SK-N-SH (cell line): ENCODE results near the gene PCBP3. TPM values are rescaled to one million over a fixed set of nuclear protein-coding genes. Genes with fewer than 3 reads are reported as not detected.
"Not testable (repeated sequence)": the region's sequence is repeated elsewhere in the genome, so short reads cannot be mapped to it uniquely, and the experiment has no call there.

Experiments used
- CTCF ChIA-PET: fragments of 300-600, 350-600 bp; formaldehyde crosslinking; extraction: SDS; loops from one replicate; lab custom pipeline; 2021; lab: Yijun Ruan, JAX
- POLR2A ChIA-PET: fragments of 350-600 bp; sonication (Branson Sonifier 250); formaldehyde crosslinking; extraction: SDS; loops from one replicate; lab custom pipeline; 2020; ENCODE audit warnings: antibody characterized with exemption, inconsistent platforms; lab: Yijun Ruan, JAX
- DNase-seq: peaks from one replicate; pipeline ENCODE4 v3.0.0; 2012
- H2AFZ ChIP-seq: fragments of 200-600 bp; sonication (generic); 2 replicates; pipeline ENCODE4 v1.8.1; 2016; ENCODE audit warnings: antibody characterized with exemption, mild to moderate bottlenecking, low read depth
- H3F3A ChIP-seq: fragments of 200-600 bp; sonication (generic); replicated peaks from 2 replicates; pipeline ENCODE3; 2016; ENCODE audit warnings: antibody characterized with exemption, mild to moderate bottlenecking; ENCODE audit not compliant: insufficient read depth
- H3K27ac ChIP-seq, 2 experiments: fragments of 200-500 bp in 1 of 2; fragments of 200-600 bp in 1 of 2; sonication (Bioruptor generic) in 1 of 2; sonication (generic), shearing (Covaris generic) in 1 of 2; 2 replicates each; pipeline versions ENCODE4 v1.5.1 to v1.6.1; 2014 to 2016; ENCODE audit warnings: low read depth in 2 of 2, inconsistent platforms in 1 of 2, low read length in 1 of 2, mild to moderate bottlenecking in 1 of 2, mixed read lengths in 1 of 2
- H3K27me3 ChIP-seq: fragments of 200-600 bp; sonication (generic), shearing (Covaris generic); 2 replicates; pipeline ENCODE4 v1.6.1; 2016; ENCODE audit warnings: mixed run types; ENCODE audit not compliant: insufficient read depth
- H3K36me3 ChIP-seq, 2 experiments: fragments of 200-500 bp in 1 of 2; fragments of 200-600 bp in 1 of 2; sonication (Bioruptor generic) in 1 of 2; sonication (generic) in 1 of 2; replicated peaks in 1 of 2; 2 replicates each; pipeline versions ENCODE3 to v1.5.1; 2014 to 2016; ENCODE audit warnings: low read length in 1 of 2, mild to moderate bottlenecking in 1 of 2; ENCODE audit not compliant: insufficient read depth in 2 of 2, control insufficient read depth in 1 of 2
- H3K4me1 ChIP-seq, 2 experiments: fragments of 200-500 bp in 1 of 2; fragments of 200-600 bp in 1 of 2; sonication (Bioruptor generic) in 1 of 2; sonication (generic), shearing (Covaris generic) in 1 of 2; 2 replicates each; pipeline versions ENCODE4 v1.5.1 to v1.6.1; 2014 to 2016; ENCODE audit warnings: low read depth in 1 of 2, low read length in 1 of 2, mixed run types in 1 of 2; ENCODE audit not compliant: insufficient read depth in 2 of 2, control insufficient read depth in 1 of 2
- H3K4me2 ChIP-seq: fragments of 200-600 bp; sonication (generic), shearing (Covaris generic); 2 replicates; pipeline ENCODE4 v1.6.1; 2017; ENCODE audit warnings: mixed run types
- H3K4me3 ChIP-seq, 2 experiments: fragments of 200-500 bp in 1 of 2; fragments of 200-600 bp in 1 of 2; sonication (Bioruptor generic) in 1 of 2; sonication (generic), shearing (Covaris generic) in 1 of 2; 2 replicates each; pipeline versions ENCODE4 v1.5.1 to v1.8.1; 2014 to 2016; ENCODE audit warnings: low read depth in 2 of 2, inconsistent platforms in 1 of 2, low read length in 1 of 2, mild to moderate bottlenecking in 1 of 2, mixed read lengths in 1 of 2, moderate library complexity in 1 of 2
- H3K79me2 ChIP-seq: fragments of 200-600 bp; sonication (generic); 2 replicates; pipeline ENCODE4 v1.8.1; 2017; ENCODE audit warnings: mild to moderate bottlenecking; ENCODE audit not compliant: insufficient read depth
- H3K9ac ChIP-seq: fragments of 200-600 bp; sonication (generic); 2 replicates; pipeline ENCODE4 v1.6.1; 2017; ENCODE audit warnings: mixed run types
- H3K9me2 ChIP-seq: fragments of 200-600 bp; sonication (generic); 2 replicates; pipeline ENCODE4 v1.6.1; 2017; ENCODE audit warnings: mixed run types
- H3K9me3 ChIP-seq: fragments of 200-600 bp; sonication (generic); 2 replicates; pipeline ENCODE4 v1.6.1; 2017; ENCODE audit warnings: mixed run types, mild to moderate bottlenecking, moderate library complexity
- H4K20me1 ChIP-seq: fragments of 200-600 bp; sonication (generic); 2 replicates; pipeline ENCODE4 v1.6.1; 2017; ENCODE audit warnings: mild to moderate bottlenecking, mixed run types; ENCODE audit not compliant: insufficient read depth
- CHD2 ChIP-seq: fragments of 150-350 bp; IDR thresholded peaks from 2 replicates; pipeline ENCODE4 v1.6.1; 2018; ENCODE audit warnings: low read length; ENCODE audit not compliant: partially characterized antibody
- ELF1 ChIP-seq: IDR thresholded peaks from 2 replicates; pipeline ENCODE4 v1.4.0; 2012
- FOXJ3 ChIP-seq: sonication (generic); formaldehyde crosslinking; IDR thresholded peaks from 2 replicates; pipeline ENCODE4 v1.5.1; 2020; ENCODE audit warnings: mild to moderate bottlenecking, missing genetic modification reagents
- GATA2 ChIP-seq: sonication (generic); formaldehyde crosslinking; IDR thresholded peaks from 2 replicates; pipeline ENCODE4 v1.5.0; 2020; ENCODE audit warnings: mild to moderate bottlenecking, missing genetic modification reagents
- POLR2AphosphoS5 ChIP-seq: IDR thresholded peaks from 2 replicates; pipeline ENCODE4 v1.6.1; 2012; ENCODE audit warnings: low read depth, low read length
- RCOR1 ChIP-seq: fragments of 150-350 bp; IDR thresholded peaks from 2 replicates; pipeline ENCODE4 v1.6.1; 2017; ENCODE audit warnings: antibody characterized with exemption, low read length
- SIN3A ChIP-seq: IDR thresholded peaks from 2 replicates; pipeline ENCODE4 v1.6.1; 2012; ENCODE audit warnings: low read depth, mild to moderate bottlenecking, low read length, moderate library complexity, borderline replicate concordance
- TCF12 ChIP-seq: IDR thresholded peaks from 2 replicates; pipeline ENCODE4 v1.4.0; 2012
- USF2 ChIP-seq: fragments of 150-350 bp; IDR thresholded peaks from 2 replicates; pipeline ENCODE4 v1.6.1; 2017; ENCODE audit warnings: antibody characterized with exemption, low read length, low read depth, borderline replicate concordance
- WGBS: methylation state at CpG from one replicate; pipeline ENCODE4 v1.1.6; 2017; ENCODE audit warnings: low lambda C conversion rate; 5-methylcytosine and 5-hydroxymethylcytosine counted together
- polyA plus RNA-seq, 3 experiments: library from polyadenylated mRNA; depleted of rRNA; stranded (reverse); fragments of >200 nt; gene quantifications; 2 replicates each; pipeline ENCODE4 v1.2.3, GENCODE V29; 2012
- TF ChIP-seq, protein P1 (sequence below): fragments of 150-350 bp; IDR thresholded peaks from 2 replicates; pipeline ENCODE4 v1.6.1; 2016; ENCODE audit warnings: mild to moderate bottlenecking, low read depth, low read length
- TF ChIP-seq, protein P2 (sequence below): IDR thresholded peaks from 2 replicates; pipeline ENCODE4 v1.4.0; 2012; ENCODE audit warnings: low read depth, borderline replicate concordance

PCBP3 gene
- polyA plus RNA-seq, 1 of the 3 experiments (the other 2 are of a cell fraction), result 9.5 TPM

- no peak for DNase-seq
- peaks cover 8 to 15% of the 10 kb centered on the region in 2 experiments; a peak in 3 of 4 replicates for H3K4me1 ChIP-seq
- no peak overlapping the region for H3K4me2 ChIP-seq
- CTCF ChIA-PET, result no interaction called here
- H3K4me3 ChIP-seq, result no peak overlapping the region
- TF ChIP-seq CHD2 (no peak), USF2 (no peak), RCOR1 (no peak), SIN3A (no peak), FOXJ3 (CRISPR knock-in tag) (no peak), ELF1 (no peak), TCF12 (no peak)
- TF ChIP-seq, protein P1, sequence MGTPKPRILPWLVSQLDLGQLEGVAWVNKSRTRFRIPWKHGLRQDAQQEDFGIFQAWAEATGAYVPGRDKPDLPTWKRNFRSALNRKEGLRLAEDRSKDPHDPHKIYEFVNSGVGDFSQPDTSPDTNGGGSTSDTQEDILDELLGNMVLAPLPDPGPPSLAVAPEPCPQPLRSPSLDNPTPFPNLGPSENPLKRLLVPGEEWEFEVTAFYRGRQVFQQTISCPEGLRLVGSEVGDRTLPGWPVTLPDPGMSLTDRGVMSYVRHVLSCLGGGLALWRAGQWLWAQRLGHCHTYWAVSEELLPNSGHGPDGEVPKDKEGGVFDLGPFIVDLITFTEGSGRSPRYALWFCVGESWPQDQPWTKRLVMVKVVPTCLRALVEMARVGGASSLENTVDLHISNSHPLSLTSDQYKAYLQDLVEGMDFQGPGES, result no peak
- no peaks in the 10 kb centered on the region for H4K20me1 ChIP-seq
- H3K36me3 ChIP-seq, result peaks cover 0 to 4% of the 10 kb centered on the region in 2 experiments
- POLR2A ChIA-PET, result no interaction called here
- H3K9me3 ChIP-seq, result no peaks in the 10 kb centered on the region
- no peak overlapping the region for H3K9ac ChIP-seq
- no peak overlapping the region for H2AFZ ChIP-seq
- no peaks in the 10 kb centered on the region for H3F3A ChIP-seq
- H3K27ac ChIP-seq, result no peak overlapping the region; a peak in 1 of 4 replicates
- no peaks in the 10 kb centered on the region for H3K27me3 ChIP-seq
- H3K79me2 ChIP-seq, result 0 out of 2 replicates have a peak, but pooled peaks cover 3% of the 10 kb centered on the region
- 94% methylated on average over 6 of the region's 6 CpGs for WGBS
- no peaks in the 10 kb centered on the region for H3K9me2 ChIP-seq
Measured at GRCh38 chr21:45719177-45719802, 75.8 kb downstream of the PCBP3 start.

DNA sequence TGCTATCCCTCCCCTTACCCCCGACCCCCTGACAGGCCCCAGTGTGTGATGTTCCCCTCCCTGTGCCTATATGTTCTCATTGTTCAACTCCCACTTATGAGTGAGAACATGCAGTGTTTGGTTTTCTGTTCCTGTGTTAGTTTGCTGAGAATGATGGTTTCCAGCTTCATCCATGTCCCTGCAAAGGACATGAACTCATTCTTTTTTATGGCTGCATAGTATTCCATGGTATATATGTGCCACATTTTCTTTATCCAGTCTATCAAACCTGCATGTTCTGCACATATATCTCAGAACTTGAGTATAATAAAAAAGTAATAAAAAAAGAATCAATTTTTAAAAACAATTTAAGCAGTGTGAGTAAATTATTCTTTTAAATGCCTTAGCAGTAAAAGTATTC lies 76.7 kb downstream of the PCBP3 start:
- DNase-seq, H3K9me2 ChIP-seq, H3K27me3 ChIP-seq, POLR2A ChIA-PET, H3K9me3 ChIP-seq, H3K4me3 ChIP-seq, H3K36me3 ChIP-seq, H3K4me2 ChIP-seq, H3K27ac ChIP-seq, H4K20me1 ChIP-seq, H3K9ac ChIP-seq, H2AFZ ChIP-seq, H3F3A ChIP-seq, H3K79me2 ChIP-seq: not testable (repeated sequence)
- WGBS, result 77% methylated on average over 1 of the region's 1 CpG
- CTCF ChIA-PET, result interaction anchor here (1.3 to 1.7 kb wide), 2 partner anchors 14 to 100 kb away, joined by 3 to 7 read pairs; no protein-coding TSS in a partner anchor
- H3K4me1 ChIP-seq, result peaks cover 8 to 24% of the 10 kb centered on the region in 2 experiments; a peak in 3 of 4 replicates

- peak overlapping the region in 1 of 2 experiments; percentile 51; a peak in 2 of 4 replicates for H3K27ac ChIP-seq
- no peaks in the 10 kb centered on the region for H3K9me2 ChIP-seq
- H3K4me1 ChIP-seq, result peaks cover 8 to 39% of the 10 kb centered on the region in 2 experiments; a peak in 3 of 4 replicates
- H4K20me1 ChIP-seq, result no peaks in the 10 kb centered on the region
- no peak overlapping the region for H3K4me3 ChIP-seq
- no peaks in the 10 kb centered on the region for H3K9me3 ChIP-seq
- no peak overlapping the region for H3K4me2 ChIP-seq
- no peaks in the 10 kb centered on the region for H3K36me3 ChIP-seq
- no peak for DNase-seq
- ChIA-PET CTCF (interaction anchor here (0.8 to 1.7 kb wide), 5 partner anchors 11 to 165 kb away, joined by 3 to 7 read pairs (median 3); no protein-coding TSS in a partner anchor), POLR2A (interaction anchor here (0.7 kb wide), 1 partner anchor 23 kb away, joined by 4 read pairs; no protein-coding TSS in a partner anchor)
- TF ChIP-seq, protein P2, sequence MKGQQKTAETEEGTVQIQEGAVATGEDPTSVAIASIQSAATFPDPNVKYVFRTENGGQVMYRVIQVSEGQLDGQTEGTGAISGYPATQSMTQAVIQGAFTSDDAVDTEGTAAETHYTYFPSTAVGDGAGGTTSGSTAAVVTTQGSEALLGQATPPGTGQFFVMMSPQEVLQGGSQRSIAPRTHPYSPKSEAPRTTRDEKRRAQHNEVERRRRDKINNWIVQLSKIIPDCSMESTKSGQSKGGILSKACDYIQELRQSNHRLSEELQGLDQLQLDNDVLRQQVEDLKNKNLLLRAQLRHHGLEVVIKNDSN, result no peak
- TF ChIP-seq GATA2 (CRISPR knock-in tag) (no peak), POLR2AphosphoS5 (no peak)
- H3K27me3 ChIP-seq, result no peaks in the 10 kb centered on the region
- no peak overlapping the region for H3K9ac ChIP-seq
- no peaks in the 10 kb centered on the region for H3F3A ChIP-seq
- 58% methylated on average over 6 of the region's 6 CpGs for WGBS
- H3K79me2 ChIP-seq, result 0 out of 2 replicates have a peak, but pooled peaks cover 3% of the 10 kb centered on the region
- no peak overlapping the region for H2AFZ ChIP-seq
Measured at GRCh38 chr21:45721671-45722070, 78.1 kb downstream of the PCBP3 start.
